ENCODE results near the gene SSBP4. TPM values are rescaled to one million over a fixed set of nuclear protein-coding genes. Genes with fewer than 3 reads are reported as not detected.

Gene SSBP4
- total and polyA plus RNA-seq, 9 of the 15 experiments (the other 6 are each of a cell fraction or from before 2014, with no cell fraction given), result 1.1 to 189 (median 39.0) TPM

DNA sequence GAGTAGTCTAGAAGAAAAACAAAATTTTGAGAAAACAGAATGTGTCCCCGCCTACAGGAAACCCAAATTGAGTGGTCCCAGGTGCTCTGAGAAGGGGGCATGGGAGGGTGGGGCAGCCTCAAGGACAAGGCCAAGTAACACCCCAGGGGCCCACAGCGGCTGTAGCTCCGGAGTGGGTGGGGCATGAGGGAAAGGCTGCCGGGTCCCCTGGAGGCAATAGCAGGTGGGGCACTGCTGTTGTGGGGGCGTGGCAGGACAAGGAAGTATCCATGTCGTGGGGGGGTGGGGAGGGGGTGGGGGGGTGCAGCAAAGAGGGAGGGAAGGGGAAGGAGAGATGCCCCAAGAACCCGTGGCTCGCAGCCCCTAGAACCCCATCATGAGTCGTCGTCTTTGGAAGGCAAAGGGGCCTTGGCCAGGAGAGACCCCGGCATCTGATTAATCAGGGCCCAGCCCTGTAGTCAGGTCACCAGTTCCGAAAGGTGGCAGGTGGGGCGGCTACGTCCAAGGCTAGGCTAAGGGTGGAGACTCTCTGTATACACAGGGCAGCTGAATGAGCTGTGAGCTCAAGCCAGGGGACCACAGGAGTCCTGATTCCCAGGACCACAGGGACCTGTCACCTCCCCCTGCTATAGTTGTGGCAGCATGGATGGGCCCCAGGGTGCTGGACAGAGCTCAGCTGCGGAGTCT is 26.2 kb downstream of the SSBP4 start:
- no peak overlapping the region for H2AFZ ChIP-seq (ENCODE audit: low read depth, low read length)
- ChIA-PET CTCF (ENCODE audit: low intra/inter-chr PET ratio) (no interaction called here), POLR2A (interaction anchor here (0.6 kb wide), 3 partner anchors 158 to 586 kb away, joined by 3 to 4 read pairs (median 3); partner anchors contain the start of gene RPL18A)
- DNase-seq (ENCODE audit: extremely low read depth in 1 of 4, low spot score in 3 of 4) (peak in 1 of 4 experiments; percentile 38), FAIRE-seq (no peak), ATAC-seq (no peak)
- no TSS peak for BruUV-seq (replicated peaks)
- H4K20me1 ChIP-seq (replicated peaks; ENCODE audit: control insufficient read depth, insufficient read depth, low read length), result 0 out of 2 replicates have a peak, but pooled peaks cover 4% of the 10 kb centered on the region
- peaks cover 14% of the 10 kb centered on the region for H3K9me1 ChIP-seq (ENCODE audit: control insufficient read depth, insufficient read depth, low read length)
- H3K9ac ChIP-seq (ENCODE audit: insufficient read depth in 1 of 2, low read depth in 2 of 2, low read length in 2 of 2), result peak overlapping the region in 1 of 2 experiments; percentile 28; a peak in 1 of 4 replicates
- no peaks in the 10 kb centered on the region for H3K27me3 ChIP-seq (ENCODE audit: control insufficient read depth in 2 of 2, insufficient read depth in 2 of 2, low read length in 2 of 2)
- H3K4me3 ChIP-seq, result no peak overlapping the region
- in situ Hi-C loops (cut with MboI), result no loop called here
- peaks cover 12 to 68% of the 10 kb centered on the region in 2 experiments; a peak in 4 of 5 replicates for H3K4me1 ChIP-seq (replicated peaks in 1 of 2; ENCODE audit: control insufficient read depth in 2 of 2, insufficient read depth in 2 of 2, low read length in 2 of 2)
- no peak overlapping the region for H3K27ac ChIP-seq (ENCODE audit: extremely low read depth, low read depth, low read length)
- intact Hi-C loops (cut with micrococcal nuclease), result no loop called here
- H3K79me2 ChIP-seq (ENCODE audit: control insufficient read depth, insufficient read depth, low read length), result peaks cover 3% of the 10 kb centered on the region; the same call in 1 of the 3 replicates
- peaks cover 73% of the 10 kb centered on the region for H3K36me3 ChIP-seq (ENCODE audit: control insufficient read depth, insufficient read depth, low read length)
- 85% methylated on average over 8 of the region's 15 CpGs for WGBS (ENCODE audit: insufficient coverage, low coverage, missing lambda C conversion rate)
- H3K4me2 ChIP-seq (ENCODE audit: insufficient read depth, low read length), result no peak overlapping the region
- no peaks in the 10 kb centered on the region for H3K9me3 ChIP-seq (replicated peaks; ENCODE audit: control insufficient read depth, insufficient read depth, low read depth, low read length)
- no peak for TF ChIP-seq POLR2A (conservative IDR thresholded peaks at IDR 0.05)
- TF ChIP-seq MLX (CRISPR knock-in tag; conservative IDR thresholded peaks at IDR 0.05), result no peak
- TF ChIP-seq EWSR1 (IDR thresholded peaks at IDR 0.05; ENCODE audit: borderline replicate concordance, low read depth, partially characterized antibody), result no peak
- no peak for TF ChIP-seq TSC22D4 (tag; IDR thresholded peaks at IDR 0.05)
- no peak for TF ChIP-seq MXI1 (IDR thresholded peaks at IDR 0.05; ENCODE audit: low read depth, low read length)
- no peak for TF ChIP-seq RBBP5 (IDR thresholded peaks at IDR 0.05; ENCODE audit: borderline replicate concordance, insufficient read depth, low read length, poor library complexity, severe bottlenecking)
- TF ChIP-seq E2F1 (CRISPR knock-in tag; IDR thresholded peaks at IDR 0.05), result no peak
- TF ChIP-seq POU5F1 (IDR thresholded peaks at IDR 0.05; ENCODE audit: borderline replicate concordance, low read depth, low read length, partially characterized antibody), result no peak
- TF ChIP-seq, protein P1, sequence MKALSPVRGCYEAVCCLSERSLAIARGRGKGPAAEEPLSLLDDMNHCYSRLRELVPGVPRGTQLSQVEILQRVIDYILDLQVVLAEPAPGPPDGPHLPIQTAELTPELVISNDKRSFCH (CRISPR knock-in tag; IDR thresholded peaks at IDR 0.05), result no peak
- TF ChIP-seq, protein P1 (tag; IDR thresholded peaks at IDR 0.05), result no peak
- no peak for TF ChIP-seq ZNF354B (CRISPR knock-in tag; IDR thresholded peaks at IDR 0.05)
- TF ChIP-seq ZNF3 (CRISPR knock-in tag; IDR thresholded peaks at IDR 0.05), result no peak
- TF ChIP-seq, protein P2, sequence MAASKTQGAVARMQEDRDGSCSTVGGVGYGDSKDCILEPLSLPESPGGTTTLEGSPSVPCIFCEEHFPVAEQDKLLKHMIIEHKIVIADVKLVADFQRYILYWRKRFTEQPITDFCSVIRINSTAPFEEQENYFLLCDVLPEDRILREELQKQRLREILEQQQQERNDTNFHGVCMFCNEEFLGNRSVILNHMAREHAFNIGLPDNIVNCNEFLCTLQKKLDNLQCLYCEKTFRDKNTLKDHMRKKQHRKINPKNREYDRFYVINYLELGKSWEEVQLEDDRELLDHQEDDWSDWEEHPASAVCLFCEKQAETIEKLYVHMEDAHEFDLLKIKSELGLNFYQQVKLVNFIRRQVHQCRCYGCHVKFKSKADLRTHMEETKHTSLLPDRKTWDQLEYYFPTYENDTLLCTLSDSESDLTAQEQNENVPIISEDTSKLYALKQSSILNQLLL (CRISPR knock-in tag; IDR thresholded peaks at IDR 0.05; ENCODE audit: borderline replicate concordance), result no peak
- TF ChIP-seq SUPT5H (IDR thresholded peaks at IDR 0.05), result no peak
- no peak for TF ChIP-seq CREB5 (CRISPR knock-in tag; IDR thresholded peaks at IDR 0.05)

All from K562 (cell line).